ENCODE results near the gene PHF21A.

PHF21A gene

GRCh38 chr11:45934580-45935318 lies 186.5 kb downstream of the PHF21A start:
- DNase-seq (ENCODE audit: low read depth in 2 of 2), result no peak

- no peak for DNase-seq (ENCODE audit: low read depth in 2 of 2)
Observed at GRCh38 chr11:45933846-45934579, 187.2 kb downstream of the PHF21A start.

- no peak for DNase-seq (ENCODE audit: low read depth in 2 of 2)
Observed at GRCh38 chr11:45933131-45933831, 188.0 kb downstream of the PHF21A start.

- DNase-seq (ENCODE audit: low read depth in 2 of 2), result no peak
Observed at GRCh38 chr11:45932217-45932616, 189.0 kb downstream of the PHF21A start.

- no peak for DNase-seq (ENCODE audit: low read depth in 2 of 2)
Observed at GRCh38 chr11:45931739-45932138, 189.5 kb downstream of the PHF21A start.

- DNase-seq (ENCODE audit: low read depth in 2 of 2), result no peak
Observed at GRCh38 chr11:45930951-45931570, 190.2 kb downstream of the PHF21A start.

GRCh38 chr11:45930031-45930794 lies 191.0 kb downstream of the PHF21A start:
- no peak for DNase-seq (ENCODE audit: low read depth in 2 of 2)

GRCh38 chr11:45929486-45930030 lies 191.7 kb downstream of the PHF21A start:
- DNase-seq (ENCODE audit: low read depth in 2 of 2), result no peak

- DNase-seq (ENCODE audit: low read depth in 2 of 2), result no peak
Observed at GRCh38 chr11:45928535-45929215, 192.6 kb downstream of the PHF21A start.

- no peak for DNase-seq (ENCODE audit: low read depth in 2 of 2)
Observed at GRCh38 chr11:45927684-45928413, 193.4 kb downstream of the PHF21A start.

- no peak for DNase-seq (ENCODE audit: low read depth in 2 of 2)
Observed at GRCh38 chr11:45927332-45927683, 193.9 kb downstream of the PHF21A start.

GRCh38 chr11:45926536-45927331 lies 194.5 kb downstream of the PHF21A start:
- DNase-seq (ENCODE audit: low read depth in 2 of 2), result no peak

- DNase-seq (ENCODE audit: low read depth in 2 of 2), result no peak
Observed at GRCh38 chr11:45926001-45926401, 195.3 kb downstream of the PHF21A start.

- DNase-seq (ENCODE audit: low read depth in 2 of 2), result no peak
Observed at GRCh38 chr11:45925550-45925949, 195.7 kb downstream of the PHF21A start.

- no peak for DNase-seq (ENCODE audit: low read depth in 2 of 2)
Observed at GRCh38 chr11:45924927-45925326, 196.3 kb downstream of the PHF21A start.

- DNase-seq (ENCODE audit: low read depth in 2 of 2), result no peak
Observed at GRCh38 chr11:45924036-45924915, 197.0 kb downstream of the PHF21A start.

- no peak for DNase-seq (ENCODE audit: low read depth in 2 of 2)
Observed at GRCh38 chr11:45922425-45923082, 198.7 kb downstream of the PHF21A start, which contains the start of gene LARGE2. Gene LARGE2, plus strand, starts transcription at chr11:45922656. Its CDS starts 227 bp downstream, at chr11:45922883.

Data from stimulated activated CD4-positive, alpha-beta T cell treated with anti-CD3 and anti-CD28 coated beads, Interleukin-1b, Interleukin-23, amount 100 ng/mL, for 4 hours (primary cell).